GM03348 (cell line): ENCODE data around the gene TSC1.

Experiments used
- DNase-seq: peaks from one replicate; pipeline ENCODE4 v3.0.0; 2012; ENCODE audit warnings: low spot score

TSC1 gene

GRCh38 chr9:132937463-132937901 is 6.9 kb downstream of the TSC1 start:
- DNase-seq, result no peak

- no peak for DNase-seq
Observed at GRCh38 chr9:132935026-132935425, 9.4 kb downstream of the TSC1 start.

GRCh38 chr9:132931178-132931735 is 13.2 kb downstream of the TSC1 start:
- DNase-seq, result no peak

DNA sequence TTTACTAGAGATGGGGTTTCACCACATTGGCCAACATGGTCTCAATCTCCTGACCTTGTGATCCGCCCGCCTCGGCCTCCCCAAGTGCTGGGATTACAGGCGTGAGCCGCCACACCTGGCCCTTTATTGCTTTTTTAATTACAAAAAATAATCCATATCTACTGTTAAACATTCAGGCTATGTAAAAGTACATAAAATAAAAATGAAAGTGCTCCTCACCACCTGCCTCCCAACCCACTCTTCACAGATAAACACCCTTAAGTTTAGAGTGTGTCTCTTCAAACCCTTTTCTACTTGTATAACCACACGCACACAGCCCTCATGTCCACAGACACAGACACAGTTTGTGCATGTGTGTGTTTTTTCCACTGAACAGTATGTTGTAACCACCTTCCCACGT is 16.7 kb downstream of the TSC1 start:
- no peak for DNase-seq

GRCh38 chr9:132923346-132923902 is 21.0 kb downstream of the TSC1 start:
- DNase-seq, result no peak

DNA sequence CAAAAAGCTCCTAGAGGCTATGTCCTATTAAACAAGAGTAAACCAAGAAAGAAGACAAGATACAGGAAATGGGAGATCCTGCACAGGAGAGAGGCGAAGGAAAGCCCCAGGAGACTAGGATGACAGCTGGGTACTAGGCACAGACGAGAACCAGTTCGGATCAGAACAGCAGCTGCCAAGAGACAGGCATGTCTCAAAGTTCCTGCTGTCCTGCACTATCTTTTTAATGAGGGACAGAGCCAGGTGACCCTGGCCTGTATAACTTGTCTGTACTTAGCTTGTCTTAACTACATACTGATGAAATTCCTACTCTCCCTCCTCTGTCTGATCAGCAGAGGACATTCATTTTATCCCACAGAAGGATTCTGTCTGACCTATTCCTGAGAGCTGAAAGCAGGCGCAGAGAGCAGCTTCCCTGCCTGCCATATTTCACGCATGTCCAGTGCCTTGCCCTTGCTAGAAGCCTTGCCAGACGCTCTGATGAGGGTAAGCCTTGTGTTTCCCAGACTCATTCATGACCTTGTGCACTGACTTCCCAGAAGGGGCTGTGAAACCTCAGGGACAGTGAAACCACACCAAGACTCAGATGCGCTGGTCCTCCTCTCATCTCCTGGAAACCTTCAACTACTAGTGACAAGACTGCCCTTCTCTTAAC is 24.7 kb downstream of the TSC1 start:
- no peak for DNase-seq

DNA sequence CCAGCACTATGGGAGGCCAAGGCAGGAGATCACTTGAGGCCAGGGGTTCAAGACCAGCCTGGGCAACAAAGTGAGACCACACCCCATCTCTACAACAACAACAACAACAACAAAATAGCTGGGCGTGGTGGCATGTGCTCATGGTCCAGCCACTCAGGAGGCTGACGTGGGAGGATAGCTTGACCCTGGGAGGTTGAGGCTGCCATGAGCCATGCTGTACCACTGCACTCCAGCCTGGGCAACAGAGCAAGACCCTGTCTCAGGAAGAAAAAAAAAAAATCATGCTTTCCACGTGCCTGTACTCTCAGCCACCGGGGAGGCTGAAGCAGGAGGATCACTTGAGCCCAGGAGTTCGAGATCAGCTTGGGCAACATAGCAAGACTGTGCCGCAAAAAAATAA is 29.5 kb downstream of the TSC1 start:
- no peak for DNase-seq

DNA sequence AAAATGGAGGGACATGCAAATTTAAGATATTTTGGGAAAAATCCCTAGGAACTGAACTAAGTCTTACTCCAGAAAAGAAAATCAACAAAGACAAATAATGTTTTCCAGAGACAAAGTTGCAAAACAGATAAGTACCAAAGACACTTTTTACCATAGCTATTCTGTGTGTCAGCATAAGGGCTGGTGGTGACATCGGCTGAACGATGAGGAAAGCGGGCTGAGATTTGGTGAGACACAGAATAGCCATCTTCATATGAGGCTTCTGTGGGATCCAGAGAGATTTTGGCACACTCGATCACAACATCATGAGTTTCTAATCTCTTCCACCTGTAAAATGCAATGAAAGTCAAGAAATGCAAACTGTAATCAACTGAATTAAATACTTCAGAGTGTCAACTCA is 32.3 kb downstream of the TSC1 start:
- DNase-seq, result no peak

- no peak for DNase-seq
Observed at GRCh38 chr9:132910376-132910775, 34.0 kb downstream of the TSC1 start.

GRCh38 chr9:132909311-132909710 is 35.1 kb downstream of the TSC1 start:
- DNase-seq, result no peak

DNA sequence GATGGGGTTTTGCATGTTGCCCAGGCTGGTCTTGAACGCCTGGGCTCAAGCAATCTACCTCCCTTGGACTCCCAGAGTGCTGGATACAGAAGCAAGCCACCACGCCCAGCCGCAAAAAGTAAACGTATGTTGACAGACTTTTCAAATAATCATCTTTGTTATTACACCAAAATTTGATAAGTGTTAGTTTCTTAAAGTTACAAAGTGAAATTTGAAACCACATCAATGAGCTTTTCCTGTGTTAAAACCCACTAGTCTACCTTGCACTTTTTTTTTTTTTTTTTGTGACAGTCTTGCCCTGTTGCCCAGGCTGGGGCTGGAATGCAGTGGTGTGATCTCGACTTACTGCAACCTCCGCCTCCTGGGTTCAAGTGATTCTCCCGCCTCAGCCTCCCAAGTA is 35.8 kb downstream of the TSC1 start:
- DNase-seq, result no peak

DNA sequence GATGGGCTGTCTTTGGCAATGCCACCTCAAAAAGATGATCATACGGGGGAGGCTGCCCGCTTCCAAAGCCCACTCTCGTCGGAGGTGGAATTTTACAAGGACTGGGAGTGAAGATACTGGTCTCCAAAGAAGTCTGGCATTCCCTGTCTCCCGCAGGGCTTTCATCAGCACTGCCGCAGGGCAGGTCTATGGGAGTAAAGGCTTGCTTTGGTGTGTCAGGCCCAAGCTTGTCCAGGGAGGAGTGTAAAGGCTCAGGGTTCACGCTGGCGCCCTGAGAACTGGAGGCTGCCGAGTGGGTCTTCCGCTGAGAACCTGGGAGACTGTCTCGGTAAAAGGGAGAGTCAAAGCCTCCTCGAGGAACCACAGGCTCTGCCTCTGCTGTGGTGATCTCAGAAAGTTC is 38.7 kb downstream of the TSC1 start:
- no peak for DNase-seq

GRCh38 chr9:132903574-132904492 is 40.6 kb downstream of the TSC1 start:
- DNase-seq, result no peak

DNA sequence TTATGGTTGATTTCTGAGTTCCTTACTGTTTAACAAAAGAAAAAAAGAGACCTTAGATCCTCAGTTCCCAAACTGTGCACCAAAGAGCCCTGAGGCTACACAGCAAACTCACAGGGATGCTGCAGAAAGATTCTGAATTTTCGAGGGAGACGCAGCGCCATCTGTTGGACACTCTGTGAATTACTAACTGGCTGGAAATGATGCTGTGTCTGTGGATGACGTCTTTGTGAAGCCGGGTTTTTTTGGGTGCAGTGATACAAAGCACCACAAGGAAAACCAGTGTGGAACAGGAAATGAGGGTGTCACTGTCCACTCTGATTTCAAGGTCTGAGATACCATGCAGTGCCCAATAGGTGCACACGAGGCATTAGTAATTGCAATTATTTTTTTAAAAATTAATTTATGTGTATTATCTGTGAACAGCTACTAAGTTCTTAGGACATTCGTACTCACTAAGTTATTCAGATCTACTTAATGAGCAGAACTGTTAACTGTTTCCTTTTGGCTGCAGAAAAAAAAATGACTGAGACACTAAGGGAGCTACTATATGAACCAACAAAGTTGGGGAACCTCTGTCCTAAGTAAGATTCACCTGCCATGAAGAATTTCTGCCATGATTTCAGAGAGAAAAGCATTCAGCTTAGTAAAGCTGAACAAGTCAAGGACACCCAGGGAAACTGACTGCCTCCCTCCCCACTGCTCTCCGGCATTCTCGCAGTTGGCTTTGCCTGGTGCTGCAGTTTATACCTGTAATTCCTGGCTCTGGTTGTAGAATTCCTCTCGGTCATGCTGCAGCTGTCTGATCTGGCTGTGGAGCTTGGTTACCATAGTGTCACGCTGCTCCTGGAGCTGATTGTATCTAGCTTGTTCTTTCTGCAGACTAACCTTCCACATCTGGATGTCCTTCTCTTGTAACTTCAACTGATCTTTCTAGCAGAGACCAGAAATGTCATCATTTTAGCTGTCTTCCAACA is 42.3 kb downstream of the TSC1 start:
- peak; percentile 90 for DNase-seq

DNA sequence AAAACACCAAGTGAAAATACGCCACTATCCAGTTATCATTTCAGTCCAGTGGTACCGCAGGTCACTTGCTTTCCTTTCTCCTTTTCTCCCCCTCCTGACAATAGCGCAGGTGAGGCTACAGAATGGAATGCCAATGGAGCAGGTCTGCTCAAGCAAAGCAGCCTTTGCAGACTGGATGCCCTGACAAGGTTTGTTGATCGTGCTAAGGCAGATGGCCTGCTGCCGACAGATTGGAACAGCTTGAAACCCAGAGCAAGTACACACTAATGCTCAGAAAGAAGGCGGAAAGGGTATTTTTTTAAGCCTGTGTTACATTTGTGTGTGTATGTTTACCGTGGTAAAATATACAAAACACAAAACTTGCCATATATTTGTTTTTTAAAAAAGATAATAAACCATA is 46.4 kb downstream of the TSC1 start:
- no peak for DNase-seq

- DNase-seq, result no peak
Observed at GRCh38 chr9:132896906-132897305, 47.5 kb downstream of the TSC1 start.

- no peak for DNase-seq
Observed at GRCh38 chr9:132896264-132896663, 48.2 kb downstream of the TSC1 start.

DNA sequence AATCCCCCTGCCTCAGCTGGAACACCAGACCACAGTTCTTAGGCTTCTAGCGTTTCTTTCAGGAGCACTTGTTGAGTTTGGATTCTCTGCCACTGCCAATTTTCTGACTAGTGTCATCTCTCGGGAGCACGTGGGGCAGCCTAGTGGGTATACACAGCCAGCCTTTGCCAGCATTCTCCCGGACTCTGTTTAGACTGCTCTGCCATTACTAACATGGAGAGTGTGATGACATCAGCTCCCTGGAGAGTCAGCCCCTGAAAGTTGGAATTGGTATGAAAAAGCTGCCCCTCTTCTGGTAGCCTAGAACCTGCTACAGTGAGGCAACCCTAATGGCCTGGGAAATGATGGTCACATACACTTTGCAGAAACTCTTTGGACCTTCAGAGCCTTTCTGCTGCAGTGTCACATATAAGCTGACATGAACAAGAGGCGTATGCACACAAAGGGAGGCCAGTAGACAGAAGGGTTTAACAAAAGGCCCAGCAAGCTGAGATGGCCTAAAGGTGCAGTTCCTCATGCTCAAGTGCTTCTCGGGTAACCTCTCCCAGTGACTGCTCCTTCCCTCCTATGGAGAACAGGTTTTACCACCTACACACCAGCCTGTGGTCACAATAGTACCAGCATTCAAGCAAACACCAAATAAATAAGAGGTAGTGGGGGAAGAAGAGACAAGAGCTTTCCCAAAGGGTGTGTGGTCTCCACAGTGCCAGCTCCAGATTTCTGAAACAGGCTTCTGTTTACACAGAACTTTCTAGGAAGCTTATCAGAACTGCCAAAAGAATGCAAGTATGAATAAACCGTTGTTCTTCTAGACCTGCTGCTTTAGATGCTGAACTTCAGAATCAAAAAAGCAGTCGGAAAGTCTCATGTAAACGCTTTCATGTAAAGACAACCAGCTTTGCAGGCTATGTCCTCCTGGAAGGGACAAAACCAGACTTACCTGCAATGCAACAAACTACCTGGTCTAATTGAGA is 49.3 kb downstream of the TSC1 start:
- no peak for DNase-seq

DNA sequence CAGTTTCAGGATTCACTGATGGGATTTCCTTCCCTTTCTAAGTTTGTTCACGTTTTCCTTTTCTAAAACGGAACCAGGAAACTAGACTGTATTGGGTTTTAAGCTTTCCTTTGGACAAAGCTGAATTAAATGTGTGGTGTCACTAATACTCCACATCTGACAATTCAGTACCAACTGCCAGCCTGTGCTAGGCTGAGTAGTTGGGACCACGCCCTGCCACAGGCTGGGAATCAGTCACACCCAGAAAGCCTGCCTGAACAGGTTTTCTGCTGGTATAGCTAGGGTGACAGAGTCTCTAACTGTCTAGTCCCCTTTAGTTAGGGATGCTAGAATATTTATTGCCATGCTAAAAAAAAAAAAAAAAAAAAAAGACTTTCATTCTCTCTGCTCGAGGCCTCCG is 50.1 kb downstream of the TSC1 start:
- DNase-seq, result no peak

GRCh38 chr9:132892400-132892799 is 52.0 kb downstream of the TSC1 start:
- DNase-seq, result no peak
